Lung (tissue), 12 donors: ENCODE results near the gene TTLL8. TPM values are rescaled to one million over a fixed set of nuclear protein-coding genes. Genes with fewer than 3 reads are reported as not detected.

Source experiments
- ATAC-seq: fragments of 200-7000 bp; cut with Tn5 transposase; one replicate; pipeline ENCODE4 v1.9.1; 2020; ENCODE audit warnings: moderate number of reproducible peaks; ENCODE audit not compliant: insufficient read depth, low FRiP score
- DNase-seq, 3 donors: peaks; one replicate each; pipeline ENCODE4 v3.0.0-alpha.2; 2013 to 2017
- H3K27ac ChIP-seq, 2 donors: one replicate each; pipeline ENCODE4 v1.5.1; 2013; ENCODE audit warnings: mild to moderate bottlenecking in 2 of 2, moderate library complexity in 2 of 2, control low read depth in 1 of 2, inconsistent platforms in 1 of 2, low read depth in 1 of 2, low read length in 1 of 2
- H3K27me3 ChIP-seq, 3 donors: one replicate each; pipeline ENCODE4 v1.5.1; 2013; ENCODE audit warnings: low read length in 2 of 3; ENCODE audit not compliant: control insufficient read depth in 3 of 3, insufficient read depth in 3 of 3
- H3K36me3 ChIP-seq, 4 donors: one replicate each; pipeline ENCODE4 v1.5.1; 2013; ENCODE audit warnings: low read length in 4 of 4, mild to moderate bottlenecking in 1 of 4, moderate library complexity in 1 of 4; ENCODE audit not compliant: control insufficient read depth in 4 of 4, insufficient read depth in 4 of 4
- H3K4me1 ChIP-seq, 5 donors: one replicate each; pipeline ENCODE4 v1.5.1; 2013; ENCODE audit warnings: low read length in 5 of 5, mild to moderate bottlenecking in 2 of 5, moderate library complexity in 1 of 5; ENCODE audit not compliant: control insufficient read depth in 5 of 5, insufficient read depth in 5 of 5
- H3K4me3 ChIP-seq: one replicate; pipeline ENCODE4 v1.5.1; 2013; ENCODE audit warnings: mild to moderate bottlenecking, control low read depth, moderate library complexity
- H3K9ac ChIP-seq, 2 donors: one replicate each; pipeline ENCODE4 v1.5.1; 2013; ENCODE audit warnings: low read length in 2 of 2, control low read depth in 1 of 2; ENCODE audit not compliant: insufficient read depth in 1 of 2
- H3K9me3 ChIP-seq, 4 donors: one replicate each; pipeline ENCODE4 v1.5.1; 2013; ENCODE audit warnings: low read length in 3 of 4, mild to moderate bottlenecking in 1 of 4, moderate library complexity in 1 of 4; ENCODE audit not compliant: control insufficient read depth in 4 of 4, insufficient read depth in 3 of 4
- WGBS, 2 donors: extraction: QIAGEN DNeasy Blood & Tissue Kit; methylation state at CpG; one replicate each; pipeline ENCODE4 v1.1.7; 2013; 5-methylcytosine and 5-hydroxymethylcytosine counted together
- polyA plus RNA-seq, 2 donors: library from polyadenylated mRNA; stranded (reverse); fragments of 200-250 nt; gene quantifications; one replicate each; pipeline ENCODE4 v1.2.1, GENCODE V29; 2013
- total RNA-seq, 2 donors: library from RNA; depleted of rRNA in 1 of 2; stranded (reverse); fragments of >200 nt in 1 of 2; gene quantifications; one replicate each; pipeline ENCODE4 v1.2.1, GENCODE V29; 2014 to 2021
- TF ChIP-seq, protein P1 (sequence below): IDR thresholded peaks from 2 replicates; pipeline ENCODE4 v1.5.1; 2012; ENCODE audit warnings: mild to moderate bottlenecking; ENCODE audit errors: control extremely low read depth, extremely low read depth
- donor health status: control.
- donor health status: control.
- donor health status: Bipolar disorder and iron deficiency.
- donor health status: healthy.
- donor health status: DM: yes; HTN: yes; CAD: no.

Gene TTLL8
- total and polyA plus RNA-seq, 4 donors = not detected

DNA sequence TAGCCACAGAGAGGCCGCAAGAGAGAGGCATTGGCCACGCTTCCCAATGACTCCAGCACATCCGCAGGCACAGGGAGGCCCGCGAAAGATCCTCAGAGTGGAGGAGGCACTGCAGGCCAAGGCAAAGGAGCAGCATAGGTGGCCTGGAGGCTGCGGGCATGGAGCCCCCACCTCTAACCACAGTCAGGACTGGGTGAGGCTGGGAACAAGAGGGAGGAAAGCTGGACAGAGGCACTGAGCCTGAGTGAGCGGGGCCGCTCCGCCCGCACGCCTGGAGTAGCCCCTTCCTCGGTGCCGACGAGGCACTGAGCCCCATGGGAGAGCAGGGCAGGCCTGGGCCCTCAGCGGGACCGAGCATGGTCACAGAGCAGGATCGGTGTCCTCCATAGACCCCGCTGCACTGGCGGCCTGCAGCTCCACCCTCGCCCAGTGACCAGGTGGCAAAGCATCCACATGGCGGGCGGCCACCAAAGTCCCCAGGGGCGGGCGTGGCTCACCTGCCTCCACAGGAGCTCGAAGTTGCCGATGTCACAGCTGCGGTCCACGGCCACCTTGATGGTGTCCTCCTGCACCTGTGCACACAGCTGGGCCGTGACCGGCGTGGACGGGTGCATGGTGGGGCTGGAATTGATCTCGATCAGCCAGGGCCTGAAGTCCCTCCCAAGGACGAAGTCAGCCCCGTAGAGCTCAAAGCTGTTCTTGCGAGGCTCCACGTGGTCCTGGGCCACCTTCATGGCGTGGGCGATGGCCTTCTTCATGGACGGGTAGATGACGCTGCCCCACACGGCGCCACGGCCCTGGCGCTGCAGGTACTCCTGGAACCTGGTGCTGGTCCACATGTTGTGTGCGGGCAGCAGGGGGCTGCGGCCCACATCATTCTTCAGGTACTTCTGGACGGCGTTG lies 26.7 kb downstream of the TTLL8 start:
- no peak overlapping the region for H3K27ac ChIP-seq
- no peaks in the 10 kb centered on the region for H3K4me1 ChIP-seq
- no peaks in the 10 kb centered on the region for H3K27me3 ChIP-seq
- ATAC-seq (no peak), DNase-seq (no peak)
- H3K9ac ChIP-seq = no peak overlapping the region
- H3K36me3 ChIP-seq = no peaks in the 10 kb centered on the region
- H3K4me3 ChIP-seq = no peak overlapping the region
- H3K9me3 ChIP-seq = peaks cover 0 to 6% (median 0%) of the 10 kb centered on the region in 4 donors
- TF ChIP-seq, protein P1, sequence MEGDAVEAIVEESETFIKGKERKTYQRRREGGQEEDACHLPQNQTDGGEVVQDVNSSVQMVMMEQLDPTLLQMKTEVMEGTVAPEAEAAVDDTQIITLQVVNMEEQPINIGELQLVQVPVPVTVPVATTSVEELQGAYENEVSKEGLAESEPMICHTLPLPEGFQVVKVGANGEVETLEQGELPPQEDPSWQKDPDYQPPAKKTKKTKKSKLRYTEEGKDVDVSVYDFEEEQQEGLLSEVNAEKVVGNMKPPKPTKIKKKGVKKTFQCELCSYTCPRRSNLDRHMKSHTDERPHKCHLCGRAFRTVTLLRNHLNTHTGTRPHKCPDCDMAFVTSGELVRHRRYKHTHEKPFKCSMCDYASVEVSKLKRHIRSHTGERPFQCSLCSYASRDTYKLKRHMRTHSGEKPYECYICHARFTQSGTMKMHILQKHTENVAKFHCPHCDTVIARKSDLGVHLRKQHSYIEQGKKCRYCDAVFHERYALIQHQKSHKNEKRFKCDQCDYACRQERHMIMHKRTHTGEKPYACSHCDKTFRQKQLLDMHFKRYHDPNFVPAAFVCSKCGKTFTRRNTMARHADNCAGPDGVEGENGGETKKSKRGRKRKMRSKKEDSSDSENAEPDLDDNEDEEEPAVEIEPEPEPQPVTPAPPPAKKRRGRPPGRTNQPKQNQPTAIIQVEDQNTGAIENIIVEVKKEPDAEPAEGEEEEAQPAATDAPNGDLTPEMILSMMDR = no peak
- WGBS, 2 donors = 91 to 95% methylated on average over 45 to 49 of the region's 49 CpGs

GRCh38 chr22:50030297-50031188 lies 27.6 kb downstream of the TTLL8 start:
- 22 to 27% methylated on average over 41 to 52 of the region's 52 CpGs for WGBS, 2 donors
- TF ChIP-seq, protein P1 = peak; percentile 96
- ATAC-seq = peak; percentile 85
- Histone ChIP-seq H3K4me1 (no peaks in the 10 kb centered on the region), H3K4me3 (no peak overlapping the region), H3K36me3 (no peaks in the 10 kb centered on the region), H3K27ac (no peak overlapping the region), H3K9me3 (peaks cover 0 to 6% (median 0%) of the 10 kb centered on the region in 4 donors), H3K9ac (no peak overlapping the region), H3K27me3 (peaks cover 0 to 5% (median 0%) of the 10 kb centered on the region in 3 donors)
- DNase-seq = peak; percentile 52 to 64 (median 63)

DNA sequence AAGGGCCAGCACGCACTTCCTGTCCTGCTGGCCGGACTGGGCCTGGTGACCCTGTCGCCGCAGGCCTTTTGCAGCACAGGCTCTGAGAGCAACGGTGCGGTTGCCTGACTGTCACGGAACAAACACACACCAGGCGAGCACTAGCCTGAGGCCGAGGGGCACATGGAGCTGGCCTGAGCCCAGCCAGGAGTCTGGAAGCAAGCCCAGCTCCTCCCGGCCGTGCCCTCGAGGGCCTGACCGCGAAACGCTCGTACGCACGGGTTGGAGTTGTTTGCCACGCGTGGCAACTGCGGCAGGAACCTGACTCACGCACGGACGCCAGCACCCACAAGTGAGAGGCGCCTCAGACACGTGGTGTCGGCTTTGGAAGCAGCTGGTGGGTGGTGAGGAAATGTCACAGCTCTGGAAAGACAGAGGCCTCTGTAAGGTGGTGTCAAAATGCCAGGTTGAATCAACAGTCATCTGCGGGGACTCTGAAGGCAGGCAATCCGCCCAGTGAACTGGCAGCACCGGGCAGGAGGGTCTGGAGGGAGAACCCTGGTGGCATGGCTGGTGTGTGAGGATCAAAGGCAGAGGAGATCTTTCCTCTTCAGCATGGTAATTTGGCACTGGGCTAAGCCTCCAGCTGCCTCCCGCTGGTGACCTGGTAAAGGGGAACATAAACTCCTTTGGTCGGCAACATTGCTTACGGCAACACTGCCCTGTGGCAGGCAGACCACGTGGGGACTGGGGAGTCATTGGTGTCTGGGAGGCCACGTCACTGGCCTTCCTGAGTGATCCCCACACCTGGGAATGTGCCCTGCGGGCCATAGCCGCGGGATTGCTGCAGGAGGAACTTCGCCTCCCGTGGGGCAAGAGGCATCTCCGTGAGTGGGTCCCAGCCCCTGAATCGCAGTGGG lies 30.2 kb downstream of the TTLL8 start:
- no peak for DNase-seq
- Histone ChIP-seq H3K9ac (no peak overlapping the region), H3K27ac (no peak overlapping the region), H3K9me3 (peaks cover 0 to 4% (median 0%) of the 10 kb centered on the region in 4 donors), H3K4me3 (no peak overlapping the region), H3K36me3 (no peaks in the 10 kb centered on the region), H3K27me3 (peaks cover 0 to 5% (median 0%) of the 10 kb centered on the region in 3 donors), H3K4me1 (no peaks in the 10 kb centered on the region)
- ATAC-seq = no peak
- 58 to 76% methylated on average over 42 of the region's 42 CpGs for WGBS, 2 donors
- TF ChIP-seq, protein P1 = no peak
